Measurements from ENCODE around the gene GALNT13.

Gene GALNT13

DNA sequence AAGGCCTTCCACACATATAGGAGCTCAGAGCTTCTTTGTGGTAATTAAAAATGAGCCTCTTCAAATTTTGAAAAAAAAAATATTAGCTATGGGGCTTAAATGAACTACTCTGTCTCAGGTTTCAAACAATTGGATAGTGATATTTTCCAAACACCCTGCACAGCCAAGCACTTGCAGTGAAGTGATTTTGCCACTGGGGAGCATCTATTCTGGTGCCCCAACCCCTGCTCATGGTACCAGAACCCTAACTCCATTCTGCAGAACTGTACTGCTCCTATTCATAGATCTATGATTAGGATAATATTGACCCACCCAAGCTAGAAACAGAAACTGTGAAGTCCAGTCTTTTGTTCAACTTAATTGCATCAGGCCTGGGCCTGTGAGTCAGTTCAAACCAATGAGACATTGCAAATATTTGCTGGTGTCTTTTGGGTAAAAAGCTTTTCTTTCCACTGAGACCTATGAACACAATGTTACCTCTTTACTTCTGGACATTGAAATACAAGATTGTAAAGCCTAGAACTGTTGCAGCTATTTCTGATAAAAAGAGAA lies 324.0 kb downstream of the GALNT13 start:
- H3K27ac Mint-ChIP-seq: no peak overlapping the region
- no peaks in the 10 kb centered on the region for H3K27me3 Mint-ChIP-seq
- no peaks in the 10 kb centered on the region for H3K4me1 Mint-ChIP-seq (ENCODE audit: low read depth)
- no peaks in the 10 kb centered on the region for H3K36me3 Mint-ChIP-seq (ENCODE audit: low read depth)
- H3K9me3 Mint-ChIP-seq: peaks cover 7% of the 10 kb centered on the region
- H3K4me3 Mint-ChIP-seq: no peak overlapping the region

DNA sequence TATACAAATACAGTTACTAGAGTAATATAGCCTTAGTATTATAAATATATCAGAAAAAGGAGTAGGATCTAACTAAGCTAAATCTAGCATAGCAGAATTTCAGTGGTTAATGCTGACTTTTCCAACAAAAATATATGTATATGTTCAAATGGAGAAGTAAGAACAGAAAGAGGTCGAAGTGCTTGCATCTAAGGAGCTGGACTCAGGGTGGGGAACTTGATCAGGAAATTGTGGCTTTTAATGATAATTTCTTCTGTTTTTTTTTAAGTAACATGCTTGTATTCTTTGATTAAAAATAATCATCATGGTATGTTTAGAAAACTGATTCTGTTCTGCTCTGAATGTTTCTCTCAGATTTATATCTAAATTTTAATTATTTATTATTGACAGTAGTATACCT lies 327.1 kb downstream of the GALNT13 start:
- Mint-ChIP-seq H3K27me3 (no peaks in the 10 kb centered on the region), H3K36me3 (ENCODE audit: low read depth) (no peaks in the 10 kb centered on the region), H3K4me3 (no peak overlapping the region), H3K9me3 (peaks cover 4% of the 10 kb centered on the region), H3K27ac (no peak overlapping the region), H3K4me1 (ENCODE audit: low read depth) (no peaks in the 10 kb centered on the region)

- Mint-ChIP-seq H3K27ac (no peak overlapping the region), H3K27me3 (no peaks in the 10 kb centered on the region), H3K9me3 (peaks cover 10% of the 10 kb centered on the region), H3K4me1 (ENCODE audit: low read depth) (no peaks in the 10 kb centered on the region), H3K36me3 (ENCODE audit: low read depth) (no peaks in the 10 kb centered on the region), H3K4me3 (no peak overlapping the region)
Observed at GRCh38 chr2:154203206-154203605, 331.5 kb downstream of the GALNT13 start.

DNA sequence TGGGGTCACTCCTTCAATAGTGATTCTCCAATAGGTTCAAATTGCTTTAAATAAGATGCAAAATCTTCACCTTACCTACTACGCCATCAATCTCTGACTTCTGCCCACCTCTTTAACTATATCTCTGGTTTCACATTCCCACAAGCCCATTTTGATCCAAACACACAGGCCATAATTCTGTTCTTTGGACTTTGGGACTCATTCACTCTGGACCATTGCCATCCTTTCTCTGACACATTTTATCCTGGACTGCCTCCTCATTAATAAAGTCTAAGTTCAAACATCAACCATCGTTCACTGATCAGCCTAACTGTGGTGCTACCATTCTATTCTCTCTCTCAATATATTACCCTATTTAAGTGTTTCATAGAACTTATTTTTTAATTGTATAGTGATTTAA lies 332.2 kb downstream of the GALNT13 start:
- H3K9me3 Mint-ChIP-seq: peaks cover 10% of the 10 kb centered on the region
- H3K4me3 Mint-ChIP-seq: no peak overlapping the region
- no peaks in the 10 kb centered on the region for H3K36me3 Mint-ChIP-seq (ENCODE audit: low read depth)
- H3K27ac Mint-ChIP-seq: no peak overlapping the region
- H3K27me3 Mint-ChIP-seq: no peaks in the 10 kb centered on the region
- no peaks in the 10 kb centered on the region for H3K4me1 Mint-ChIP-seq (ENCODE audit: low read depth)

GRCh38 chr2:154207288-154208047 lies 335.7 kb downstream of the GALNT13 start:
- H3K9me3 Mint-ChIP-seq: peaks cover 15% of the 10 kb centered on the region
- H3K4me1 Mint-ChIP-seq (ENCODE audit: low read depth): no peaks in the 10 kb centered on the region
- no peak overlapping the region for H3K4me3 Mint-ChIP-seq
- no peak overlapping the region for H3K27ac Mint-ChIP-seq
- H3K36me3 Mint-ChIP-seq (ENCODE audit: low read depth): no peaks in the 10 kb centered on the region
- no peaks in the 10 kb centered on the region for H3K27me3 Mint-ChIP-seq

DNA sequence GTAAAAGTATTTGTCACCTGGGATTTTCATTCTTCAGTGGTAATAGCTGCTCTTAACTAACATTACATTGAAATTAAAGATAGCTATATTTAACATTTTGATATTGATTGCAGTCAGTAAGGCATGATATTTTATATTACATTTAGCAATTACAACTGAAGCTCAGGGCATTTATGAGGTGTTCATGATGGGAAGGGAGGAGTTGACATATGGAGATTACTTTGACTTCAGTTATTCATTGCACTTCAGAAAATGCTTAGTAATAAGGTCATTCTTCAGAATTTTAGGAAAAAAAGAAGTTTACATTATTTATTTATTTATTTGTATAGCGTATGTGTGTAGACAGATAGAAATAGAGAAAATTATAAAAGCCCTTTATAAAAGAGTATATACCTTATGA lies 352.0 kb downstream of the GALNT13 start:
- Mint-ChIP-seq H3K9me3 (no peaks in the 10 kb centered on the region), H3K27ac (no peak overlapping the region), H3K27me3 (no peaks in the 10 kb centered on the region), H3K4me3 (no peak overlapping the region), H3K36me3 (ENCODE audit: low read depth) (no peaks in the 10 kb centered on the region), H3K4me1 (ENCODE audit: low read depth) (no peaks in the 10 kb centered on the region)

GRCh38 chr2:154226931-154227330 lies 355.2 kb downstream of the GALNT13 start:
- Mint-ChIP-seq H3K27me3 (no peaks in the 10 kb centered on the region), H3K4me1 (ENCODE audit: low read depth) (no peaks in the 10 kb centered on the region), H3K9me3 (no peaks in the 10 kb centered on the region), H3K4me3 (no peak overlapping the region), H3K36me3 (ENCODE audit: low read depth) (no peaks in the 10 kb centered on the region), H3K27ac (no peak overlapping the region)

GRCh38 chr2:154228566-154229280 lies 357.0 kb downstream of the GALNT13 start:
- Mint-ChIP-seq H3K27ac (no peak overlapping the region), H3K9me3 (peaks cover 3% of the 10 kb centered on the region)

DNA sequence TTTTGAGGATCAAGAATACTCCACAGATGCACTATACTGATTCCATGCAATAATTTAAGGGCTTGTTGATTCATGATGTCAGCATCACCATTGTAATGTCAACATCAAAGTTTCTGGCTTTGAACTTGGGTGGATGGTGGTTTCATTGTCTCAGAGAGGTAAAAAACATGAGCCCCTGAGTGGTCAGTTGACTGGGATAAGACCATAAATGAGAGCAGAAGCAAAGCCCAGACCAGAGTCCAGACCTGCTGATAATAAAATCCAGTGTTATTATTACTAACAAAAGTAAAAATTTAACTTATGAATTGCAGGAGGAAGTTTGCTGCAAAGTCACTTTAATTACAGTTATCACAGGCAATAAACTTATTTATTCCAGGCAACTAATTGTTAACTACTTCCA lies 358.2 kb downstream of the GALNT13 start:
- Mint-ChIP-seq H3K27ac (no peak overlapping the region), H3K27me3 (no peaks in the 10 kb centered on the region), H3K36me3 (ENCODE audit: low read depth) (no peaks in the 10 kb centered on the region), H3K4me1 (ENCODE audit: low read depth) (no peaks in the 10 kb centered on the region), H3K4me3 (no peak overlapping the region), H3K9me3 (peaks cover 6% of the 10 kb centered on the region)

More at GRCh38 chr2:154228566-154229280, 357.0 kb downstream of the GALNT13 start:
- no peaks in the 10 kb centered on the region for H3K27me3 Mint-ChIP-seq
- H3K4me3 Mint-ChIP-seq: no peak overlapping the region
- H3K4me1 Mint-ChIP-seq (ENCODE audit: low read depth): no peaks in the 10 kb centered on the region
- H3K36me3 Mint-ChIP-seq (ENCODE audit: low read depth): no peaks in the 10 kb centered on the region

DNA sequence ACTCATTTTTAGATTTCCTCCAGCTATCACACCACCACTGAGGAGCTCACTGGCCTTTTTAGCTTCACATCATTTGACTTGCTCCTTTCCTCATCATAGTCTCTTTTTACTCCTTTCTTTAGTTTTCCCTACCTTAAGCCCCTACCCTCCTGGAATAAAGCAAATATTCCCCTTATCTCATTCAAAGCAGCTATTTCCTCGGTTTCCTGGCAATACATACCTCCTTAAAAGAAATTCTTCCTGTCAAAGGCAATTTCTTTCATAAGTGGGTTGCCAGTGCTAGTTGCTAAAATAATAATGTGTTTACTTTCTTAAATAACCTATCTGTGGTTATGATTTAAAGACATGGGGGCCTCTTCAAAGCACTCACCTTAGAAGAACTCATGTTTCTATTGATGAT lies 359.3 kb downstream of the GALNT13 start:
- H3K9me3 Mint-ChIP-seq: peaks cover 7% of the 10 kb centered on the region
- H3K4me3 Mint-ChIP-seq: no peak overlapping the region
- no peak overlapping the region for H3K27ac Mint-ChIP-seq
- H3K27me3 Mint-ChIP-seq: no peaks in the 10 kb centered on the region
- H3K4me1 Mint-ChIP-seq (ENCODE audit: low read depth): no peaks in the 10 kb centered on the region
- no peaks in the 10 kb centered on the region for H3K36me3 Mint-ChIP-seq (ENCODE audit: low read depth)

GRCh38 chr2:154233231-154233630 lies 361.5 kb downstream of the GALNT13 start:
- Mint-ChIP-seq H3K36me3 (ENCODE audit: low read depth) (no peaks in the 10 kb centered on the region), H3K27me3 (no peaks in the 10 kb centered on the region), H3K4me1 (ENCODE audit: low read depth) (no peaks in the 10 kb centered on the region), H3K9me3 (peaks cover 7% of the 10 kb centered on the region), H3K27ac (no peak overlapping the region), H3K4me3 (no peak overlapping the region)

DNA sequence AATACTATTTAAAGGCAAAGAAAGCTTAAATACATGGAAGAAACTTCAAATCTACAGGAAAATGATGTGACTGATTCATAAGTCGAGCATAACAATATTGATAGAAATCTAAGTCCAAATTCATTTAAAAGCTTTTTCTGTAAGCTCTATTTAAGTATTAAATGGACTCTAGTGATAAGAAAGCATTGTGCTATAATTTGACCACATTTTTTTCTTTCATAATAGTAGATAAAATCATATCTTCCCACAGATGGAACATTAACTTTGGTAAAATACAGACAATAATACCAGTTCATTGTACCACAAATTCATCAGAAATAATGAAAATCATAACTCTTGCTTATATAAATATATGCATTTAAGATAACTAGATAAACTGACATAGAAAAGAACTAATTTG lies 366.5 kb downstream of the GALNT13 start:
- Mint-ChIP-seq H3K27me3 (no peaks in the 10 kb centered on the region), H3K4me3 (no peak overlapping the region), H3K36me3 (ENCODE audit: low read depth) (no peaks in the 10 kb centered on the region), H3K4me1 (ENCODE audit: low read depth) (no peaks in the 10 kb centered on the region), H3K27ac (no peak overlapping the region), H3K9me3 (peaks cover 7% of the 10 kb centered on the region)

DNA sequence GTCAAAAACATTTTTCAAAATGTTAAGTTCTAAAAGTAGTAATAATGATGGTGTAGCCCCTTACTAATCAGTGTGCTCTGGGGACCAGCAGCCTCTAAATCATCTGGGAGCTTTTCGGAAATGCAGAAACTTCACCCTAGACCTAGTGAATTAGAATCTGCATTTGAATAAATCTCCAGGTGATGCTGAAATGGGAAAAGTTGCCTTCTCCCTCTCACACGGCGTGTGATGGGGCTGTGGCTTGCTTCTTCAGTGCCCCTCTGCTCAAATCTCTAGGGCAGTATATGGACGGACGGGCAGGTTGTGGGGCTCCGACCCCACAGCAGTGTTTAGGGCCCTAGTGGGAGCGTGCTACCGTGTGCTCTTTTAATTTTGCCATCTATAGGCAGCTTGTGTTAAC lies 368.6 kb downstream of the GALNT13 start:
- Mint-ChIP-seq H3K36me3 (ENCODE audit: low read depth) (no peaks in the 10 kb centered on the region), H3K4me1 (ENCODE audit: low read depth) (no peaks in the 10 kb centered on the region), H3K27me3 (no peaks in the 10 kb centered on the region), H3K4me3 (no peak overlapping the region), H3K9me3 (peaks cover 3% of the 10 kb centered on the region), H3K27ac (no peak overlapping the region)

DNA sequence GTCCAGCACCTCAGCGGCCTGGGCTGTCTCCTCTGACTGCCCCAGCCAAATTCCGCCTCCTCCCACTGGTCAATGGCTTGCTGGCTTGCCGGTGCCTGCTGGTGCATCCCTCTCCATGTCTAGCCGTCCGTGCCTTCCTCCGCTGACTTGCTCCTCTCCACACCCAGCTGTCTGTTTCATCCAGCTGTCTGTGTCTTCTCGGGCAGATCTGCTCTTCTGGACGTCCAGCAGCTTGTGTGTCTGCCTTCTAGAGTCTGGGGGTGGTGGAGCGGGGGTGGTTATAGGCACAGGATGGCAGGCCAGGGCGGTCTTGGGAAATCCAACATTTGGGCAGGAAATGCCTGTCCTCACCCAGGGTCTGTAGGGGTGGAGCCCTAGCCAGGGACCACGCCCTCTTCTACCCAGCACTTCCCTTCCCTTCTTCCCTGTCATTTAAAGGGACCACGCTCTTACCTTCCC lies 369.2 kb downstream of the GALNT13 start:
- no peaks in the 10 kb centered on the region for H3K36me3 Mint-ChIP-seq (ENCODE audit: low read depth)
- H3K4me1 Mint-ChIP-seq (ENCODE audit: low read depth): no peaks in the 10 kb centered on the region
- H3K27ac Mint-ChIP-seq: no peak overlapping the region
- H3K27me3 Mint-ChIP-seq: no peaks in the 10 kb centered on the region
- no peak overlapping the region for H3K4me3 Mint-ChIP-seq
- H3K9me3 Mint-ChIP-seq: peaks cover 3% of the 10 kb centered on the region

DNA sequence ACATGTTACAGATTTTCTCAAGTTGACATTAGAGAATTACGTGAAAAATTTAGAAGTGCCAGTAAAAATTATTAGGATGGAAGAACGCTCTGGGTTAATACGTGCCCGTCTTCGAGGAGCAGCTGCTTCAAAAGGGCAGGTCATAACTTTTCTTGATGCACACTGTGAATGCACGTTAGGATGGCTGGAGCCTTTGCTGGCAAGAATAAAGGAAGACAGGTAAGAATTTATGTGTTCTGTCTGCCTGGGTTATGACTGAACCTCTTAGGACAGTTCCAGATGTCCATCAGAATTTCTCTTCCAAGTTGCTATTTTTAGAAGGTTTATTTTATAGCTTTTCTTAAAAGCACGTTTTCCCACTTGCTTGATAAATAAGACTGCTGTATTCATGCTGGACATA lies 371.0 kb downstream of the GALNT13 start:
- H3K27me3 Mint-ChIP-seq: no peaks in the 10 kb centered on the region
- H3K4me3 Mint-ChIP-seq: no peak overlapping the region
- H3K36me3 Mint-ChIP-seq (ENCODE audit: low read depth): no peaks in the 10 kb centered on the region
- H3K27ac Mint-ChIP-seq: no peak overlapping the region
- peaks cover 3% of the 10 kb centered on the region for H3K9me3 Mint-ChIP-seq
- H3K4me1 Mint-ChIP-seq (ENCODE audit: low read depth): no peaks in the 10 kb centered on the region
